Esophagus muscularis mucosa (tissue), 4 donors: ENCODE results near the gene WTIP. TPM values are rescaled to one million over a fixed set of nuclear protein-coding genes. Genes with fewer than 3 reads are reported as not detected.
"Not testable (repeated sequence)": the region's sequence is repeated elsewhere in the genome, so short reads cannot be mapped to it uniquely, and the experiment has no call there.

Source experiments
- DNase-seq: peaks from one replicate; pipeline ENCODE4 v3.0.0-alpha.2; 2017; ENCODE audit errors: extremely low spot score
- H3K27ac ChIP-seq, 4 donors: fragments of 200-600 bp; sonication (generic); replicated peaks in 1 of 4; 1 replicate in 3 of 4; 2 replicates in 1 of 4; pipeline ENCODE4 v1.5.1; 2016 to 2019; ENCODE audit warnings: mild to moderate bottlenecking in 1 of 4
- H3K27me3 ChIP-seq, 4 donors: fragments of 200-600 bp; sonication (generic); one replicate each; pipeline versions ENCODE4 v1.5.1 to v1.6.0; 2016 to 2019
- H3K36me3 ChIP-seq, 4 donors: fragments of 200-600 bp; sonication (generic); one replicate each; pipeline ENCODE4 v1.5.1; 2016 to 2019
- H3K4me1 ChIP-seq, 4 donors: fragments of 200-600 bp; sonication (generic); one replicate each; pipeline ENCODE4 v1.5.1; 2016 to 2019
- H3K4me3 ChIP-seq, 4 donors: fragments of 200-600 bp; sonication (generic); 1 replicate in 2 of 4; 2 replicates in 2 of 4; pipeline ENCODE4 v1.5.1; 2016 to 2019; ENCODE audit warnings: mild to moderate bottlenecking in 4 of 4, moderate library complexity in 1 of 4
- H3K9me3 ChIP-seq, 4 donors: fragments of 200-600 bp; sonication (generic); 1 replicate in 3 of 4; 2 replicates in 1 of 4; pipeline ENCODE4 v1.5.1; 2016 to 2019
- CTCF ChIP-seq, 3 experiments: fragments of 200-600 bp in 2 of 3; fragments of 450-650 bp in 1 of 3; sonication (generic) in 2 of 3; IDR thresholded peaks; one replicate each; pipeline ENCODE4 v1.5.1; 2017 to 2019; ENCODE audit warnings: antibody characterized with exemption in 3 of 3, mild to moderate bottlenecking in 2 of 3, moderate library complexity in 1 of 3
- EP300 ChIP-seq: sonication (generic); formaldehyde crosslinking; IDR thresholded peaks from one replicate; pipeline ENCODE4 v1.6.1; 2017; ENCODE audit warnings: antibody characterized with exemption
- POLR2A ChIP-seq: fragments of 450-650 bp; IDR thresholded peaks from one replicate; pipeline ENCODE4 v1.6.1; 2017; ENCODE audit warnings: antibody characterized with exemption, moderate library complexity, mild to moderate bottlenecking, low read depth
- POLR2AphosphoS5 ChIP-seq, 2 donors: sonication (generic); formaldehyde crosslinking; IDR thresholded peaks; one replicate each; pipeline ENCODE4 v1.6.1; 2017; ENCODE audit warnings: antibody characterized with exemption in 2 of 2
- WGBS: methylation state at CpG from one replicate; pipeline ENCODE4 v1.1.5; 2018; 5-methylcytosine and 5-hydroxymethylcytosine counted together
- intact Hi-C: fragments of 100-400 bp; cut with DNase I; formaldehyde crosslinking; loops from one replicate; pipeline ENCODE4 v1.15.1; 2023
- total RNA-seq, 4 donors: library from RNA; depleted of rRNA; stranded (reverse); fragments of >200 nt; gene quantifications; one replicate each; pipeline versions ENCODE4 v1.1.0 to v1.2.1, GENCODE V29; 2016

Gene WTIP
- total RNA-seq, 4 donors from 2014 or later = 19.1 to 68.0 (median 43.4) TPM

DNA sequence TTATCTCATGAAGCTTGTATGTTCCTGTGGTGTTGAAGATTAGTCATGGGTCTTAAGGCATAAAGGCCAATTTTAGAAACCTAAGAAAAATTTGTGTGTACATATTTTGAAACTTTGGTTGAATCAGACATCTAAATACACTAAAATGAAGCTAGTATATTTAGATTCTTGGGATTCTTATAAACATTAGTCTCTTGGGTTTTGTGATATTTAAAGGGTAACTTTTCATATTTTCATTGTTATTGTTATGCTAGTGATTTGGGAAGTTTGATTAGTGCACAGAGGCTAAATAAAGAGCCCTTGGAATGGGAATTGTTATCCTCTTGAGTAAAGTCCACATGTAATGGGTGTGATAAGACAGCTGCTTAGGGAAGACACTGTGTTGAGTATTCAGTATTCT is 28.8 kb upstream of the WTIP start:
- DNase-seq = no peak
- no peak for TF ChIP-seq CTCF (IDR thresholded peaks at IDR 0.05)
- intact Hi-C loops = no loop called here
- H3K4me3 ChIP-seq = no peak overlapping the region
- H3K27me3 ChIP-seq = no peaks in the 10 kb centered on the region
- H3K4me1 ChIP-seq = no peaks in the 10 kb centered on the region
- H3K27ac ChIP-seq = no peak overlapping the region
- no peaks in the 10 kb centered on the region for H3K9me3 ChIP-seq
- H3K36me3 ChIP-seq = peaks cover 40 to 98% (median 86%) of the 10 kb centered on the region in 4 donors

GRCh38 chr19:34454091-34454490 is 27.5 kb upstream of the WTIP start:
- DNase-seq = no peak
- TF ChIP-seq POLR2AphosphoS5 (IDR thresholded peaks at IDR 0.05) (no peak), CTCF (IDR thresholded peaks at IDR 0.05) (no peak), EP300 (no peak), POLR2A (no peak)
- H3K4me1 ChIP-seq = no peaks in the 10 kb centered on the region
- no peak overlapping the region for H3K4me3 ChIP-seq
- intact Hi-C loops = no loop called here
- no peaks in the 10 kb centered on the region for H3K9me3 ChIP-seq
- H3K27me3 ChIP-seq = no peaks in the 10 kb centered on the region
- peaks cover 35 to 95% (median 81%) of the 10 kb centered on the region in 4 donors for H3K36me3 ChIP-seq
- H3K27ac ChIP-seq = no peak overlapping the region
- 81% methylated on average over 2 of the region's 2 CpGs for WGBS

GRCh38 chr19:34454685-34455084 is 26.9 kb upstream of the WTIP start:
- Histone ChIP-seq H3K4me1 (peaks cover 0 to 5% (median 0%) of the 10 kb centered on the region in 4 donors), H3K4me3 (no peak overlapping the region), H3K36me3 (peaks cover 41 to 95% (median 82%) of the 10 kb centered on the region in 4 donors), H3K27ac (no peak overlapping the region), H3K27me3 (no peaks in the 10 kb centered on the region), H3K9me3 (no peaks in the 10 kb centered on the region)
- DNase-seq = no peak
- TF ChIP-seq POLR2AphosphoS5 (IDR thresholded peaks at IDR 0.05) (no peak), POLR2A (no peak), CTCF (IDR thresholded peaks at IDR 0.05) (no peak), EP300 (no peak)
- intact Hi-C loops = no loop called here
- 85% methylated on average over 3 of the region's 3 CpGs for WGBS

GRCh38 chr19:34455783-34456480 is 25.6 kb upstream of the WTIP start:
- H3K4me3 ChIP-seq, DNase-seq, H3K9me3 ChIP-seq, H3K27ac ChIP-seq, H3K27me3 ChIP-seq, intact Hi-C loops: not testable (repeated sequence)
- H3K36me3 ChIP-seq = peaks cover 52 to 95% (median 83%) of the 10 kb centered on the region in 4 donors
- whole genome bisulfite sequencing = 88% methylated on average over 15 of the region's 17 CpGs
- peaks cover 0 to 16% (median 2%) of the 10 kb centered on the region in 4 donors for H3K4me1 ChIP-seq

GRCh38 chr19:34457446-34457845 is 24.1 kb upstream of the WTIP start:
- DNase-seq = no peak
- Histone ChIP-seq H3K4me1 (peaks cover 0 to 29% (median 3%) of the 10 kb centered on the region in 4 donors), H3K27ac (no peak overlapping the region), H3K4me3 (no peak overlapping the region), H3K9me3 (no peaks in the 10 kb centered on the region), H3K27me3 (no peaks in the 10 kb centered on the region), H3K36me3 (peaks cover 56 to 95% (median 84%) of the 10 kb centered on the region in 4 donors)
- TF ChIP-seq POLR2AphosphoS5 (IDR thresholded peaks at IDR 0.05) (no peak), EP300 (no peak), CTCF (IDR thresholded peaks at IDR 0.05) (no peak), POLR2A (no peak)
- WGBS = 70% methylated on average over 4 of the region's 4 CpGs
- intact Hi-C loops = no loop called here
